GM12865 (cell line): Measurements from ENCODE around the gene ZSCAN5A.
"Not testable (repeated sequence)": the region's sequence is repeated elsewhere in the genome, so short reads cannot be mapped to it uniquely, and the experiment has no call there.

Source experiments
- DNase-seq: peaks from one replicate; pipeline ENCODE4 v3.0.0; 2010; ENCODE audit warnings: low read depth
- H3K4me3 ChIP-seq: 2 replicates; pipeline ENCODE4 v1.5.1; 2011; ENCODE audit warnings: mild to moderate bottlenecking, low read depth, low read length, control low read depth
- TF ChIP-seq, protein P1 (sequence below): IDR thresholded peaks from 2 replicates; pipeline ENCODE4 v1.5.1; 2011; ENCODE audit warnings: low read length, control low read depth, low read depth, inconsistent platforms; ENCODE audit not compliant: insufficient read depth; ENCODE audit errors: missing control alignments

The ZSCAN5A gene

DNA sequence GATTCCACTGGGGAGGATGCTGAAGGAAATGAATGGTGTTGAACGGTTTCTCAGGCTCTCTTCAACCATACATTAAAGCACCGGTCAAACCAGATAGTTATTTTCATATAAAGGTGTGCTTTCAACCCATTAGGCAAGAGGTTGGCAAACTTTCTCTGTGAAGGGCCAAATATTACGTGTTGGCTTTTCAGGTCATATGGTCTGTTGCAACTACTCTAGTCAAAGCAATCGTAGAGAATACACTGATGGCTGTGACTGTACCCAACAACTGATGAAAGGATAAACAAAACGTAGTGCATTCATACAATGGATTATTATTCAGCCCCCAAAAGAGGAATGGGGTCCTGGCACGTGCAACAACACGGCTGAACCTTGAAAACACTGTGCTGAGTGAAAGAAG is 5.8 kb downstream of the ZSCAN5A start:
- DNase-seq, result no peak
- no peak overlapping the region for H3K4me3 ChIP-seq
- TF ChIP-seq, protein P1, sequence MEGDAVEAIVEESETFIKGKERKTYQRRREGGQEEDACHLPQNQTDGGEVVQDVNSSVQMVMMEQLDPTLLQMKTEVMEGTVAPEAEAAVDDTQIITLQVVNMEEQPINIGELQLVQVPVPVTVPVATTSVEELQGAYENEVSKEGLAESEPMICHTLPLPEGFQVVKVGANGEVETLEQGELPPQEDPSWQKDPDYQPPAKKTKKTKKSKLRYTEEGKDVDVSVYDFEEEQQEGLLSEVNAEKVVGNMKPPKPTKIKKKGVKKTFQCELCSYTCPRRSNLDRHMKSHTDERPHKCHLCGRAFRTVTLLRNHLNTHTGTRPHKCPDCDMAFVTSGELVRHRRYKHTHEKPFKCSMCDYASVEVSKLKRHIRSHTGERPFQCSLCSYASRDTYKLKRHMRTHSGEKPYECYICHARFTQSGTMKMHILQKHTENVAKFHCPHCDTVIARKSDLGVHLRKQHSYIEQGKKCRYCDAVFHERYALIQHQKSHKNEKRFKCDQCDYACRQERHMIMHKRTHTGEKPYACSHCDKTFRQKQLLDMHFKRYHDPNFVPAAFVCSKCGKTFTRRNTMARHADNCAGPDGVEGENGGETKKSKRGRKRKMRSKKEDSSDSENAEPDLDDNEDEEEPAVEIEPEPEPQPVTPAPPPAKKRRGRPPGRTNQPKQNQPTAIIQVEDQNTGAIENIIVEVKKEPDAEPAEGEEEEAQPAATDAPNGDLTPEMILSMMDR, result no peak

DNA sequence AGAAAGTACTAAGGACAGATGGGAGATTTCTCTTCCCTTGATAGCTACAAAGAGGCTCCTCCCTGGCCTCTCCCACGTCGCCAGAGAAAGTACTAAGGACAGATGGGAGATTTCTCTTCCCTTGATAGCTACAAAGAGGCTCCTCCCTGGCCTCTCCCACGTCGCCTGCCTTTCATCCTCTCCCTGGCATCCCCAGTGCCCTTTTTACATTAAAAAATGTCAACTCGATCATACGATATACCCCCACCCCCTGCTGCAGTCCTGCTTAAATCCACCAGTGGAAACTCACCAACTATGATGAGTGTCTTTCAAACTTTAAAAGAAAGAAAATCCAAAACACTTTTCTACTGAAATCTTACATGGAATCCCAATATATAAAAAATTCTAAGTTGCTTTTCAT is 7.6 kb downstream of the ZSCAN5A start:
- H3K4me3 ChIP-seq, DNase-seq: not testable (repeated sequence)

DNA sequence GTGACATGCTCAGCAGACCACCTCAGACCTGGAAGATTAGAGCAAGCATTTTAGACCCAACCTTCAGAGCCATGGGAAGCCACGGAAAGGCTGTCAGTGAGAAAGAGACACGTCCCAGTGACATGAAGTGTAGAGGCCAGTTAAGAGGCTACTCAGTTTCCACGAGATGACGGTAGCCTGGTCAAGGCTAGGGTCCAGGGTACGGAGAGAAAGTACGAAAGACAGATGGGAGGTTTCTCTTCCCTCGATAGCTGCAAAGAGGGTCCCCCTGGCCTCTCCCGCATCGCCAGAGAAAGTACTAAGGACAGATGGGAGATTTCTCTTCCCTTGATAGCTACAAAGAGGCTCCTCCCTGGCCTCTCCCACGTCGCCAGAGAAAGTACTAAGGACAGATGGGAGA is 8.6 kb downstream of the ZSCAN5A start:
- TF ChIP-seq, protein P1, result no peak
- H3K4me3 ChIP-seq, result no peak overlapping the region
- no peak for DNase-seq

DNA sequence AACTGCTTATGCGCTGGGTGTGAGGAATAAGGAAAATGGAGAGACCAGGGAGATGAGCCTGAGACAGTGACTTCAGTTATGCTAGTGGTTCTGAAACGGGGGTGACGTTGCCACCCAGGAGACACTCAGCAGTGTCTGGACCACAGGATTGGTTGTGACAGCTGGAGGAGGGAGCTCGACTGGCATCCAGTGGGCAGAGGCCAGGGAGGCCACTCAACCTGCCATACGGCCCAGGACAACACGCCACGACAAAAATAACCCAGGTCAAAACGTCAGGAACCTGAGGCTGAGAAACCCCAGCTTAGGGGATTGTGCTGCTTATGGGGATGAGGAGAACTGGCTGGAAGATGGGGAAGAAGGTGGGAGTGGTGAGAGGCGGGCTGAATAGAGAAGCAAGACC is 10.4 kb downstream of the ZSCAN5A start:
- no peak for DNase-seq
- H3K4me3 ChIP-seq, result no peak overlapping the region
- TF ChIP-seq, protein P1, result no peak

DNA sequence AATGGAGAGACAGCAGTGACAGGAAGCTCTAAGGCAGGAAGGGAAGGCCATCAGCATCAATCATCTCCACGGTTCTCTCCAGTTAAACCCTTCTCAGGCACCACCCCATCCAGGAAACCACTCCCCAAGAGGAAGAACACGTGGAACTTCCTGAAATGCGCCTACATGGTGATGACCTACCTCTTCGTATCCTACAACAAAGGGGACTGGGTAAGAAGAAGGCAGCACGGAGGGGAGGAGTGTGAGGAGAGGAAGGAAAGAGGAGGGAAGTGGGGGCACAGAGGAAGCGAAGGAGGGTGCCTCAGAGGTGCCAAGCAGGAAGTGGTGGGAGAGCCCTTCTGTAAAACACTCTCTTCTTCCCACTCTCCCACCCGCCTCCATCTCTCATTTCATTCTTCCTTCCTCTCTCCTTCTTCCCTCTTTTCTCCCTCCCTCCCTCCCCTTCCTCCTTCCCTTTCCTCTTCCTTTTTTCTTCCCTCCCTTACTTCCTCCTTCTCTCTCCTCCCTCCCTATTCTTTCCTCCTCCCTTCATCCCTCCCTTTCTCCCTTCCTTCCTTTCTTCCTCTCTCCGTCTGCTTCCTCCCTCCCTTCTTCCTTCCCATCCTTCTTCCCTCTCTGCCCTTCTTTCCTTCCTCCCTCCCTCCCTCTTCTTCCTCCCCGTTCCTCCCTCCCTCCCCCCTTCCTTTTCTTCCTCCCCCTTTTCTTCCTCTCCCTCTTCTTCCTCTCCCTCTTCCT is 12.6 kb downstream of the ZSCAN5A start:
- TF ChIP-seq, protein P1, result no peak
- no peak overlapping the region for H3K4me3 ChIP-seq
- no peak for DNase-seq

DNA sequence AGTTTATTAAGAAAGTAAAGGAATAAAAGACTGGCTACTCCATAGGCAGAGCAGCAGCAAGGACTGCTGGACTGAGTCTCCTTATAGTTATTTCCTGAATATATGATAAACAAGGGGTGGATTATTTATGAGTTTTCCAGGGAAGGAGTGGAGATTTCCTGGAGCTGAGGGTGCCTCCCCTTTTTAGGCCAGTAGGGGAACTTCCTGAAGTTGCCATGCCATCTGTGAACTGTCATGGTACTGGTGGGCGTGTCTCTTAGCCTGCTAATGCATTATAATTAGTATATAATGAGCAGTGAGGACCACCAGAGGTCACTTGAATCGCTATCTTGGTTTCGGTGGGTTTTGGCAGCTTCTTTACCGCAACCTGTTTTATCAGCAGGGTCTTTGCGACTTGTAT is 13.5 kb downstream of the ZSCAN5A start:
- no peak overlapping the region for H3K4me3 ChIP-seq
- TF ChIP-seq, protein P1, result no peak
- no peak for DNase-seq

DNA sequence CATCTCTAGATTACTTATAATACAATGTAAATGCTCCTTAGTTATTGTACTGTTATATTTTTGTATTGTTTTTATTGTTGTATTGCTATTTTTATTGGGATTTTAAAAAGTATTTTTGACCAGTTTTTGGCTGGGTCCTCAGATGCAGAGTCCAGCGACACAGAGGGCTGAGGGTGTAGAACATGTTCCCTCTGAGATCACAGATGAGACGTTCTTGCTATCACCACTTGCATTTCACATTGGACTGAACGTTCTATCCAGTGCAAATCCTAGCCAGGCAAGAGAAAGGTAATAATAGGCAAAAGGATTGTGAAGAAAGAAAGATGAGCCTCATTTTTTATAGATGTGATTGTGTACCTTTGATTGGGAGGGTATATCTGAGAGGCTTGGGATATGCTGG is 15.0 kb downstream of the ZSCAN5A start:
- DNase-seq, result no peak
- TF ChIP-seq, protein P1, result no peak
- no peak overlapping the region for H3K4me3 ChIP-seq
